K562 (cell line): ENCODE measurements around the gene RARG. TPM values are rescaled to one million over a fixed set of nuclear protein-coding genes. Genes with fewer than 3 reads are reported as not detected.

Experiments
- HDAC1 ChIP-seq, 2 experiments: fragments of 450-650 bp; IDR thresholded peaks; 2 replicates each; pipeline ENCODE4 v1.6.1; 2016 to 2017; ENCODE audit warnings: inconsistent platforms in 1 of 2, mild to moderate bottlenecking in 1 of 2, moderate library complexity in 1 of 2
- NFXL1 ChIP-seq: fragments of 450-650 bp; formaldehyde crosslinking; IDR thresholded peaks from 2 replicates; pipeline ENCODE4 v1.4.0; 2021; ENCODE audit warnings: mild to moderate bottlenecking
- PHTF2 ChIP-seq: fragments of 250-450 bp; sonication (Bioruptor Pico); IDR thresholded peaks from 2 replicates; pipeline ENCODE4 v1.5.0; 2021; ENCODE audit warnings: mild to moderate bottlenecking
- PRDM10 ChIP-seq: fragments of 450-650 bp; IDR thresholded peaks from 2 replicates; pipeline ENCODE4 v1.6.1; 2018; ENCODE audit not compliant: partially characterized antibody
- UBTF ChIP-seq, 2 experiments: IDR thresholded peaks; 2 replicates each; pipeline ENCODE4 v1.6.1; 2012; ENCODE audit warnings: improper control_type of control experiment in 2 of 2, low read depth in 2 of 2, low read length in 2 of 2, borderline replicate concordance in 1 of 2
- polyA plus RNA-seq, 8 experiments: library from polyadenylated mRNA; depleted of rRNA in 4 of 8; stranded (reverse) in 5 of 8; unstranded in 3 of 8; fragments of >200 nt; fragmentation: Nextera tagmentation in 2 of 8; fragmentation: Illumina TruSeq in 1 of 8; extraction: Ambion mirVana in 2 of 8; extraction: Trizol in 1 of 8; gene quantifications; 2 replicates each; pipeline versions ENCODE4 v1.2.1 to v1.2.3, GENCODE V29; 2011 to 2014; ENCODE audit warnings: inconsistent platforms in 1 of 8, missing spikeins in 1 of 8
- total RNA-seq, 7 experiments: library from RNA; depleted of rRNA in 6 of 7; stranded (reverse); fragments of >200 nt in 6 of 7; fragmentation: Illumina TruSeq in 2 of 7; extraction: Trizol in 2 of 7; gene quantifications; 2 replicates each; pipeline versions ENCODE4 v1.2.1 to v1.2.3, GENCODE V29; 2011 to 2021; ENCODE audit warnings: low replicate concordance in 1 of 7

RARG gene
- total and polyA plus RNA-seq, 9 of the 15 experiments (the other 6 are each of a cell fraction or from before 2014, with no cell fraction given): 0.18 to 7.6 (median 3.8) TPM

GRCh38 chr12:53231671-53231920 is 413 bp downstream of the RARG start (continued):
- TF ChIP-seq PHTF2 (CRISPR knock-in tag) (no peak), HDAC1 (IDR thresholded peaks at IDR 0.05) (peak in 1 of 2 experiments; percentile 49; a peak in 1 of 4 replicates), PRDM10 (peak; percentile 58), UBTF (IDR thresholded peaks at IDR 0.05; ENCODE audit: borderline replicate concordance in 1 of 2, low read depth in 2 of 2, low read length in 2 of 2) (0 out of 4 replicates have a peak, but pooled peaks of 1 of the 2 experiments have one; percentile 26), NFXL1 (CRISPR knock-in tag) (no peak)
